H1 (cell line): ENCODE results near the gene DVL2. TPM values are rescaled to one million over a fixed set of nuclear protein-coding genes. Genes with fewer than 3 reads are reported as not detected.

Experiments
- microRNA counts: library from miRNA; unstranded; fragments of <30 nt; microRNA quantifications from one replicate; lab custom pipeline; 2015
- microRNA-seq, 2 experiments: library from miRNA; unstranded; fragments of <30 nt; microRNA quantifications; one replicate each; pipeline versions ENCODE4 to v1.2.0, GENCODE V29; 2016 to 2020; ENCODE audit warnings: borderline microRNAs expressed in 2 of 2, borderline number of aligned reads in 2 of 2, borderline replicate concordance in 1 of 2
- polyA plus RNA-seq, 7 experiments: library from polyadenylated mRNA; depleted of rRNA in 3 of 7; stranded (reverse) in 5 of 7; unstranded in 2 of 7; fragments of >200 nt in 5 of 7; fragments of 200-250 nt in 2 of 7; gene quantifications; 1 replicate in 5 of 7; 2 replicates in 1 of 7; 4 replicates in 1 of 7; pipeline versions ENCODE4 v1.2.1 to v1.2.3, GENCODE V29; 2011 to 2013; ENCODE audit warnings: missing spikeins in 2 of 7, mixed read lengths in 2 of 7
- small RNA-seq: library from polyadenylated mRNA; stranded (forward); fragments of <200 nt; extraction: miRNeasy Mini kit (QIAGEN cat#:217004); gene quantifications from one replicate; pipeline ENCODE3, GENCODE V24; 2013; ENCODE audit not compliant: insufficient read depth
- total RNA-seq: library from RNA; stranded (reverse); fragmentation: NEBNext Ultra II Directional; extraction: Animal tissue kit (Norgen Biotek cat#: 25700); gene quantifications from 2 replicates; pipeline ENCODE4 v1.2.1, GENCODE V29; 2021

DVL2 gene
- total and polyA plus RNA-seq, 2 of the 8 experiments (the other 6 are each of a cell fraction or from before 2014, with no cell fraction given), result 19.0 to 59.6 TPM

MicroRNAs within 50 kb of the gene (microRNA counts, 767-probe panel; counts per million panel counts)
- microRNA hsa-miR-324-3p (lab: Ali Mortazavi, UCI), result 879 counts per million, percentile 95 among the panel's probes with 10 or more counts
- microRNA hsa-miR-324-5p (lab: Ali Mortazavi, UCI), result 879 counts per million, percentile 95 among the panel's probes with 10 or more counts

Small RNAs within 50 kb of the gene (microRNA-seq; reads per million reads assigned to microRNA genes)
- 193 to 243 reads per million in 2 experiments for gene MIR324

Small RNAs within 50 kb of the gene (small RNA-seq; reads per million reads assigned to genes)
- gene AC120057.4, result not detected
- gene MIR324, result 59.5 reads per million, percentile 97 among the genes with 10 or more reads in this experiment
- not detected for gene RF00019

Other genes with a start within 250 kb of the DVL2 start
Only the 30 nearest of the 36 such genes appear.
- gene SLC16A13, start 198.5 kb downstream of the DVL2 start, total RNA-seq, result 4.7 and 5.8 TPM in 2 replicates
- 5.4 and 7.7 TPM in 2 replicates for gene SLC16A13, start 198.5 kb downstream of the DVL2 start, polyA plus RNA-seq (2011; rRNA removed)
- 0.35 and 0.67 TPM in 2 replicates for gene SLC16A11, start 190.4 kb downstream of the DVL2 start, total RNA-seq
- gene SLC16A11, start 190.4 kb downstream of the DVL2 start, polyA plus RNA-seq (2011; rRNA removed), result 0.39 and 0.85 TPM in 2 replicates
- not detected in 2 replicates for gene CLEC10A, start 154.3 kb downstream of the DVL2 start, total RNA-seq
- gene CLEC10A, start 154.3 kb downstream of the DVL2 start, polyA plus RNA-seq (2011; rRNA removed), result 0.17 TPM in 1 of 2 replicates, not detected in the other
- not detected in 2 replicates for gene ASGR2, start 119.7 kb downstream of the DVL2 start, total RNA-seq
- 0.61 and 0.91 TPM in 2 replicates for gene ASGR2, start 119.7 kb downstream of the DVL2 start, polyA plus RNA-seq (2011; rRNA removed)
- gene ASGR1, start 55.1 kb downstream of the DVL2 start, total RNA-seq, result 8.6 and 10.8 TPM in 2 replicates
- 14.5 and 16.1 TPM in 2 replicates for gene ASGR1, start 55.1 kb downstream of the DVL2 start, polyA plus RNA-seq (2011; rRNA removed)
- 43.1 and 45.9 TPM in 2 replicates for gene DLG4, start 14.7 kb downstream of the DVL2 start, total RNA-seq
- gene DLG4, start 14.7 kb downstream of the DVL2 start, polyA plus RNA-seq (2011; rRNA removed), result 18.9 and 35.2 TPM in 2 replicates
- 169 and 181 TPM in 2 replicates for gene ACADVL, start 14.6 kb downstream of the DVL2 start, total RNA-seq
- gene ACADVL, start 14.6 kb downstream of the DVL2 start, polyA plus RNA-seq (2011; rRNA removed), result 231 and 317 TPM in 2 replicates
- 62.8 and 65.1 TPM in 2 replicates for gene PHF23, start 4.9 kb upstream of the DVL2 start, total RNA-seq
- gene PHF23, start 4.9 kb upstream of the DVL2 start, polyA plus RNA-seq (2011; rRNA removed), result 46.5 and 47.5 TPM in 2 replicates
- gene GABARAP, start 7.9 kb upstream of the DVL2 start, total RNA-seq, result 252 and 265 TPM in 2 replicates
- gene GABARAP, start 7.9 kb upstream of the DVL2 start, polyA plus RNA-seq (2011; rRNA removed), result 351 and 581 TPM in 2 replicates
- gene CTDNEP1, start 17.2 kb upstream of the DVL2 start, total RNA-seq, result 120 and 123 TPM in 2 replicates
- 106 and 114 TPM in 2 replicates for gene CTDNEP1, start 17.2 kb upstream of the DVL2 start, polyA plus RNA-seq (2011; rRNA removed)
- 75.4 and 78.1 TPM in 2 replicates for gene ELP5, start 17.7 kb upstream of the DVL2 start, total RNA-seq
- 107 and 117 TPM in 2 replicates for gene ELP5, start 17.7 kb upstream of the DVL2 start, polyA plus RNA-seq (2011; rRNA removed)
- gene CLDN7, start 28.0 kb upstream of the DVL2 start, total RNA-seq, result 119 and 129 TPM in 2 replicates
- gene CLDN7, start 28.0 kb upstream of the DVL2 start, polyA plus RNA-seq (2011; rRNA removed), result 118 and 196 TPM in 2 replicates
- 5.7 and 6.4 TPM in 2 replicates for gene SLC2A4, start 47.2 kb upstream of the DVL2 start, total RNA-seq
- 6.9 and 10.6 TPM in 2 replicates for gene SLC2A4, start 47.2 kb upstream of the DVL2 start, polyA plus RNA-seq (2011; rRNA removed)
- 27.6 and 30.5 TPM in 2 replicates for gene YBX2, start 60.1 kb upstream of the DVL2 start, total RNA-seq
- gene YBX2, start 60.1 kb upstream of the DVL2 start, polyA plus RNA-seq (2011; rRNA removed), result 19.2 and 35.5 TPM in 2 replicates
- gene EIF5A, start 73.1 kb upstream of the DVL2 start, total RNA-seq, result 1,158 and 1,172 TPM in 2 replicates
- gene EIF5A, start 73.1 kb upstream of the DVL2 start, polyA plus RNA-seq (2011; rRNA removed), result 717 and 962 TPM in 2 replicates
- 67.0 and 74.8 TPM in 2 replicates for gene GPS2, start 80.8 kb upstream of the DVL2 start, total RNA-seq
- 152 and 203 TPM in 2 replicates for gene GPS2, start 80.8 kb upstream of the DVL2 start, polyA plus RNA-seq (2011; rRNA removed)
- gene NEURL4, start 94.8 kb upstream of the DVL2 start, total RNA-seq, result 46.8 and 55.4 TPM in 2 replicates
- 29.6 and 39.9 TPM in 2 replicates for gene NEURL4, start 94.8 kb upstream of the DVL2 start, polyA plus RNA-seq (2011; rRNA removed)
- 45.1 and 49.2 TPM in 2 replicates for gene ACAP1, start 102.0 kb upstream of the DVL2 start, total RNA-seq
- 11.9 and 18.0 TPM in 2 replicates for gene ACAP1, start 102.0 kb upstream of the DVL2 start, polyA plus RNA-seq (2011; rRNA removed)
- 8.7 and 9.2 TPM in 2 replicates for gene KCTD11, start 117.6 kb upstream of the DVL2 start, total RNA-seq
- 8.6 and 11.7 TPM in 2 replicates for gene KCTD11, start 117.6 kb upstream of the DVL2 start, polyA plus RNA-seq (2011; rRNA removed)
- gene TMEM95, start 120.6 kb upstream of the DVL2 start, total RNA-seq, result 0.38 TPM in 1 of 2 replicates, not detected in the other
- gene TMEM95, start 120.6 kb upstream of the DVL2 start, polyA plus RNA-seq (2011; rRNA removed), result not detected in 2 replicates
- gene TNK1, start 146.6 kb upstream of the DVL2 start, total RNA-seq, result 7.6 and 8.7 TPM in 2 replicates
- 9.5 and 13.4 TPM in 2 replicates for gene TNK1, start 146.6 kb upstream of the DVL2 start, polyA plus RNA-seq (2011; rRNA removed)
- 35.7 and 38.7 TPM in 2 replicates for gene PLSCR3, start 160.0 kb upstream of the DVL2 start, total RNA-seq
- 36.1 and 69.0 TPM in 2 replicates for gene PLSCR3, start 160.0 kb upstream of the DVL2 start, polyA plus RNA-seq (2011; rRNA removed)
- 97.0 and 104 TPM in 2 replicates for gene TMEM256, start 169.6 kb upstream of the DVL2 start, total RNA-seq
- 350 and 405 TPM in 2 replicates for gene TMEM256, start 169.6 kb upstream of the DVL2 start, polyA plus RNA-seq (2011; rRNA removed)
- 62.6 and 62.8 TPM in 2 replicates for gene NLGN2, start 173.3 kb upstream of the DVL2 start, total RNA-seq
- gene NLGN2, start 173.3 kb upstream of the DVL2 start, polyA plus RNA-seq (2011; rRNA removed), result 21.2 and 45.6 TPM in 2 replicates
- not detected in 2 replicates for gene SPEM1, start 185.8 kb upstream of the DVL2 start, total RNA-seq
- gene SPEM1, start 185.8 kb upstream of the DVL2 start, polyA plus RNA-seq (2011; rRNA removed), result 0.09 TPM in 1 of 2 replicates, not detected in the other
- gene SPEM2, start 191.1 kb upstream of the DVL2 start, total RNA-seq, result not detected in 2 replicates
- 0.03 and 0.17 TPM in 2 replicates for gene SPEM2, start 191.1 kb upstream of the DVL2 start, polyA plus RNA-seq (2011; rRNA removed)
- not detected in 2 replicates for gene SPEM3, start 194.3 kb upstream of the DVL2 start, total RNA-seq
- 0.02 TPM in 1 of 2 replicates, not detected in the other for gene SPEM3, start 194.3 kb upstream of the DVL2 start, polyA plus RNA-seq (2011; rRNA removed)
- gene TMEM102, start 200.9 kb upstream of the DVL2 start, total RNA-seq, result 11.2 and 12.2 TPM in 2 replicates
- gene TMEM102, start 200.9 kb upstream of the DVL2 start, polyA plus RNA-seq (2011; rRNA removed), result 10.2 and 14.9 TPM in 2 replicates
- 11.8 and 15.0 TPM in 2 replicates for gene FGF11, start 205.0 kb upstream of the DVL2 start, total RNA-seq
- 26.1 and 42.0 TPM in 2 replicates for gene FGF11, start 205.0 kb upstream of the DVL2 start, polyA plus RNA-seq (2011; rRNA removed)
- gene CHRNB1, start 210.5 kb upstream of the DVL2 start, total RNA-seq, result 13.8 and 14.1 TPM in 2 replicates
- 28.2 and 33.6 TPM in 2 replicates for gene CHRNB1, start 210.5 kb upstream of the DVL2 start, polyA plus RNA-seq (2011; rRNA removed)